Stimulated activated CD4-positive, alpha-beta T cell treated with anti-CD3 and anti-CD28 coated beads, TNF-alpha, amount 100 ng/mL, for 4 hours (primary cell): ENCODE results near the gene ANKRD30B.
"Not testable (repeated sequence)": the region's sequence is repeated elsewhere in the genome, so short reads cannot be mapped to it uniquely, and the experiment has no call there.

Experiments used
- DNase-seq, 3 experiments: peaks; one replicate each; pipeline ENCODE4 v3.0.0-alpha.2; 2020; ENCODE audit warnings: low read depth in 3 of 3

ANKRD30B gene

DNA sequence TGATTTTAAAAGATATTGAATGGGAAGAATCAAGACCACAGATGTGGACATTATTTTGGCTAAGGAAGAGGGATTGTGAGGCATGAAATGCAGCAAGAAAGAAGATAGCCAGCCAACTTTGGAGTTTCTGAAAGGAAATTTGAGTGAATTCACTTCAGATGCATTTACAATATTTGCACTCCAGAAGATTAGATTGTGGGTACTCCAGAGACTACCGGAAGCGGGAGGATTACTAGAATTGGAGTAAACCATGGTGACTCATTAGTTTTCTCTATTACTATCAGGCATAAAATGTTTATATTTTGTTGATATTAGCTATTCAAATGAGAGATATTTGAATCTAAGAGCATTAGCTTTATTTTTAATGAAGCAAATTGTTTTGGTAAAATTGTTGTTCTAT is 93.6 kb downstream of the ANKRD30B start:
- DNase-seq, result not testable (repeated sequence)

DNA sequence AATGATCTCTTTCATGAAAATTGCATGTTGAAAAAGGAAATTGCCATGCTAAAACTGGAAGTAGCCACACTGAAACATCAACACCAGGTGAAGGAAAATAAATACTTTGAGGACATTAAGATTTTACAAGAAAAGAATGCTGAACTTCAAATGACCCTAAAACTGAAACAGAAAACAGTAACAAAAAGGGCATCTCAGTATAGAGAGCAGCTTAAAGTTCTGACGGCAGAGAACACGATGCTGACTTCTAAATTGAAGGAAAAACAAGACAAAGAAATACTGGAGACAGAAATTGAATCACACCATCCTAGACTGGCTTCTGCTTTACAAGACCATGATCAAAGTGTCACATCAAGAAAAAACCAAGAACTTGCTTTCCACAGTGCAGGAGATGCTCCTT is 103.6 kb downstream of the ANKRD30B start:
- not testable (repeated sequence) for DNase-seq

GRCh38 chr18:14855634-14856033 is 107.7 kb downstream of the ANKRD30B start:
- DNase-seq, result not testable (repeated sequence)

- DNase-seq, result not testable (repeated sequence)
Measured at GRCh38 chr18:14856256-14856655, 108.3 kb downstream of the ANKRD30B start.

GRCh38 chr18:14858514-14858913 is 110.5 kb downstream of the ANKRD30B start:
- not testable (repeated sequence) for DNase-seq

GRCh38 chr18:14859995-14860394 is 112.0 kb downstream of the ANKRD30B start:
- not testable (repeated sequence) for DNase-seq

GRCh38 chr18:14866426-14866825 is 118.5 kb downstream of the ANKRD30B start:
- DNase-seq, result not testable (repeated sequence)

- not testable (repeated sequence) for DNase-seq
Measured at GRCh38 chr18:14867988-14868387, 120.0 kb downstream of the ANKRD30B start.

DNA sequence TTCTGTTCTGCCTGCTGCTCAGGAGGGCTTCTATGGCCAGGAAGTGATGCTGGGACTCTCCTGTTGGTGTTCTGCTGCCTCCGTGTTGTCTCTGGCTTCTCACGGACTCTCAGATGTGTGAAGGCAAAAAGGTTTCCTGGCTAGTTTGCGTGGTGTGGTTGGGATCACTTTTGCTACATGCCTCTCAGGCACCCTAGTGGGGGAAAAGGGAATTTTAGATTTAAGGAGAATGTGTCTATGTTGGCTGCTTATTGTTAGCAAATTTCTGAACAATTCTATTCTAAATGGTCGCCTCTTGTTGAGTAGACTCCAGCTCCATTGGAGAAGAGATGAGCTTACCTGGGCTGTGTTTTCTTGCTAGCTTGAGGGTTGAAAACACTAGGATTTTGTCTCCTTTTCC is 120.9 kb downstream of the ANKRD30B start:
- DNase-seq, result not testable (repeated sequence)

- not testable (repeated sequence) for DNase-seq
Measured at GRCh38 chr18:14878826-14879225, 130.9 kb downstream of the ANKRD30B start.

DNA sequence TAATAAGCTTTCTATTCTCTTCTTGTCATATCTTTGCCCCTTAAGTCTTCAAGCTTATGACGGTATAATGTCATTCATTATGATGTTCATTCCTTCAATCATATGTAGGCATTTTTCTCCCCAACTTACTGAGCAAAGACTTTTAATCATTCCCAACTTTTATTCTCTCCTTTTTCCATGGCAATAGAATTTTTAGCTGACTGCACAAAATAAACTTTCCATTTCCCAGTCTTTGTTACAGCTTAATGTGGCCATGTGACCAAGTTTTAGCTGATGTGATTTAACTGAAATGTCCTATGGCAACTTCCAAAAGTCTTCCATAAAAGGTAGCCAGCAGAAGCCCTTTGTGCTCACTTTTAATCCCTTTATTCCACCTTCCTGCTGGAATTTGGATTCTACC is 152.5 kb downstream of the ANKRD30B start:
- DNase-seq, result no peak
